ENCODE results near the gene ZNF385D.

Gene ZNF385D

GRCh38 chr3:21647961-21648360, 103.0 kb downstream of the ZNF385D start:
- no peak overlapping the region for H3K27ac ChIP-seq
- TF ChIP-seq Cebpa-rat (IDR thresholded peaks at IDR 0.05): no peak
- H3K9ac ChIP-seq: no peak overlapping the region
- no peaks in the 10 kb centered on the region for H3K4me1 ChIP-seq
- H3K36me3 ChIP-seq: peaks cover 0 to 28% (median 12%) of the 10 kb centered on the region in 11 experiments; a peak in 9 of 22 replicates
- no peak overlapping the region for H3K4me3 ChIP-seq
- H4K20me1 ChIP-seq: no peaks in the 10 kb centered on the region; a peak in 1 of 22 replicates
- H3K27me3 ChIP-seq: no peaks in the 10 kb centered on the region
- H3K4me2 ChIP-seq: no peak overlapping the region
- H3K9me3 ChIP-seq (replicated peaks in 1 of 11): peaks cover 0 to 10% (median 0%) of the 10 kb centered on the region in 11 experiments; a peak in 8 of 22 replicates

DNA sequence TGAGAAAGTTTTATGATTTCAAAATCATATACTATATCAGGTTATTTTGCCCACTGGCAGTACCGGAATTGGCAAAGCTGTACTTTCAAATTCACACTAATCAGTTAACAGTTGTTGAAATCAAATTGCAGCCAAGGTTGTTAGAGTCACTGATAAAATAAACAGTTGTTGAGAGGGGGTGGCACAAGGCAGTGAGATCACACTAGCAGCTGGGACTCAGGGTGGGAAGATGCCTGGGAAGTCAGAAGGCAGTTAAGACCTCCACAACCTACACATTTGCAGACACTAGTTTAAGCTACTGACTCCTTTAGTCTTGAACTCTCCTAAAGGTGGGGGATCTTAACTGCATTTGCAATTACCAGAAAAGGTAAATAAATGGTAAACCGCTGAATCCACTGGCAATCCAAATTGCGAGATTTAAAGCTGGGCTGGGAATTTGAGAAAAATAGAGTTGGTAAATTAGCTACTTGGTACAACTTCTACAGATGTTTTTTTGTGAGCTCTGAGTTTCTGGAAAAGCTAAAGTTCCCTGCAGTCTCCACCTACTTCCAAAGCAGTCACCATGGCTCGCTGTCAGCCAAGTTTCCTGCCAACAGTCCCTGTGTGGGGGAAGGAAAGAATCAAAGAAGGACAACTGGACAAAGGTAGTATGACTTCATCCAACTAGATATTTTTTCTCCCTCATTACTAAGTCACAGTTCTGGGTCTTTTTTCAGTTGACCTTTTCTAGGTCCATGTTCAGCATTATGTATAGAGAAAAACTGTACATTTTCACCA, 105.7 kb downstream of the ZNF385D start:
- no peaks in the 10 kb centered on the region; a peak in 1 of 22 replicates for H4K20me1 ChIP-seq
- H3K9ac ChIP-seq: no peak overlapping the region
- H3K4me1 ChIP-seq: no peaks in the 10 kb centered on the region
- H3K27ac ChIP-seq: no peak overlapping the region
- no peaks in the 10 kb centered on the region for H3K27me3 ChIP-seq
- TF ChIP-seq Cebpa-rat (IDR thresholded peaks at IDR 0.05): no peak
- H3K9me3 ChIP-seq (replicated peaks in 1 of 11): peaks cover 0 to 24% (median 14%) of the 10 kb centered on the region in 11 experiments; a peak in 15 of 22 replicates
- H3K4me3 ChIP-seq: no peak overlapping the region
- H3K4me2 ChIP-seq: no peak overlapping the region
- peaks cover 0 to 48% (median 23%) of the 10 kb centered on the region in 11 experiments; a peak in 17 of 22 replicates for H3K36me3 ChIP-seq

GRCh38 chr3:21644268-21644667, 106.7 kb downstream of the ZNF385D start:
- no peaks in the 10 kb centered on the region for H3K27me3 ChIP-seq
- no peak overlapping the region for H3K4me2 ChIP-seq
- H3K4me3 ChIP-seq: no peak overlapping the region
- TF ChIP-seq Cebpa-rat (IDR thresholded peaks at IDR 0.05): no peak
- no peaks in the 10 kb centered on the region for H3K4me1 ChIP-seq
- H3K36me3 ChIP-seq: peaks cover 0 to 52% (median 27%) of the 10 kb centered on the region in 11 experiments; a peak in 17 of 22 replicates
- H3K9ac ChIP-seq: no peak overlapping the region
- H3K27ac ChIP-seq: no peak overlapping the region
- H4K20me1 ChIP-seq: no peaks in the 10 kb centered on the region; a peak in 1 of 22 replicates
- peaks cover 0 to 29% (median 14%) of the 10 kb centered on the region in 11 experiments; a peak in 15 of 22 replicates for H3K9me3 ChIP-seq (replicated peaks in 1 of 11)

GRCh38 chr3:21643752-21644151, 107.3 kb downstream of the ZNF385D start:
- H3K27ac ChIP-seq: no peak overlapping the region
- H3K9me3 ChIP-seq (replicated peaks in 1 of 11): peaks cover 0 to 26% (median 14%) of the 10 kb centered on the region in 11 experiments; a peak in 15 of 22 replicates
- no peaks in the 10 kb centered on the region for H3K27me3 ChIP-seq
- H3K4me2 ChIP-seq: no peak overlapping the region
- no peak overlapping the region for H3K9ac ChIP-seq
- no peak overlapping the region for H3K4me3 ChIP-seq
- no peaks in the 10 kb centered on the region; a peak in 1 of 22 replicates for H4K20me1 ChIP-seq
- peaks cover 0 to 49% (median 27%) of the 10 kb centered on the region in 11 experiments; a peak in 17 of 22 replicates for H3K36me3 ChIP-seq
- TF ChIP-seq Cebpa-rat (IDR thresholded peaks at IDR 0.05): no peak
- no peaks in the 10 kb centered on the region for H3K4me1 ChIP-seq

DNA sequence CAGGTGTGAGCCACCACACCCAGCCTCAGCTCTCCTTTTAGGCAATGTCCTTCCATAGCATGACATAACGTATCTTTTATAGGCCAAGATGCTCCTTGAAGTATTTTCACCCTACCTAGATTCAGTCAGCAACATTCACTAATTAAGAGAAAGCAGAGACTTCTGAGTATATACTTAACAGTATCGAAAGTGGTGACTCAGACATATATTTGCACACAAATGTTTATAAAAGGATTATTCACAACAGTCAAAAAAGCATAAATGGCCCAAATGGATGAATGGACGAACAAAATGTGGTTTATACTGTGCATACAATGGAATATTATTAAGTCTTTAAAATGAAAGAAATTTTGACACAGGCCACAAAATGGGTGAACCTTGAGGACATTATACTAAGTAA, 108.6 kb downstream of the ZNF385D start:
- Histone ChIP-seq H3K4me3 (no peak overlapping the region), H3K4me2 (no peak overlapping the region), H4K20me1 (no peaks in the 10 kb centered on the region; a peak in 1 of 22 replicates), H3K4me1 (no peaks in the 10 kb centered on the region), H3K36me3 (peaks cover 0 to 39% (median 22%) of the 10 kb centered on the region in 11 experiments; a peak in 16 of 22 replicates), H3K27me3 (no peaks in the 10 kb centered on the region), H3K27ac (no peak overlapping the region), H3K9ac (no peak overlapping the region), H3K9me3 (replicated peaks in 1 of 11) (peaks cover 0 to 21% (median 13%) of the 10 kb centered on the region in 11 experiments; a peak in 14 of 22 replicates)
- TF ChIP-seq Cebpa-rat (IDR thresholded peaks at IDR 0.05): no peak

DNA sequence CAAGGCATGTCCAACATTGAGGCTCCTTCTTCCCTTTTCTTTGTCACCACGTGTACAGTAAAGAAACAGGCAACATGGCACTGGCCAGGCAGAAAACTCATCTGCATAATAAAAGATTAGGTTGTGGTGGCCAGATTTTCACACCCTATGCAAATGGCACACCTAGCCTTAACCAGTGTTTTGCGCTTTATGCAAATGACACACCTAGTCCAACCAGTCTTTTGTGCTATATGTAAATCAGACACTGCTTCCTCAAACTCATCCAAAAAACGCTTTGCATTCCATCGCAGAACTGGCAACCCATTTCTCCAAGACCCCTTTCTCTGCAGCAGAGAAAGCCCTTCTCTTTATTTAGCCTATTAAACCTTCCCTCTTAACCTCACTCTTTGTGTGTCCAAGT, 109.1 kb downstream of the ZNF385D start:
- H4K20me1 ChIP-seq: no peaks in the 10 kb centered on the region; a peak in 1 of 22 replicates
- no peak overlapping the region for H3K4me3 ChIP-seq
- no peak overlapping the region for H3K9ac ChIP-seq
- H3K4me2 ChIP-seq: no peak overlapping the region
- no peak for TF ChIP-seq Cebpa-rat (IDR thresholded peaks at IDR 0.05)
- no peak overlapping the region for H3K27ac ChIP-seq
- peaks cover 0 to 39% (median 22%) of the 10 kb centered on the region in 11 experiments; a peak in 16 of 22 replicates for H3K36me3 ChIP-seq
- H3K4me1 ChIP-seq: no peaks in the 10 kb centered on the region
- no peaks in the 10 kb centered on the region for H3K27me3 ChIP-seq
- peaks cover 0 to 21% (median 13%) of the 10 kb centered on the region in 11 experiments; a peak in 14 of 22 replicates for H3K9me3 ChIP-seq (replicated peaks in 1 of 11)

DNA sequence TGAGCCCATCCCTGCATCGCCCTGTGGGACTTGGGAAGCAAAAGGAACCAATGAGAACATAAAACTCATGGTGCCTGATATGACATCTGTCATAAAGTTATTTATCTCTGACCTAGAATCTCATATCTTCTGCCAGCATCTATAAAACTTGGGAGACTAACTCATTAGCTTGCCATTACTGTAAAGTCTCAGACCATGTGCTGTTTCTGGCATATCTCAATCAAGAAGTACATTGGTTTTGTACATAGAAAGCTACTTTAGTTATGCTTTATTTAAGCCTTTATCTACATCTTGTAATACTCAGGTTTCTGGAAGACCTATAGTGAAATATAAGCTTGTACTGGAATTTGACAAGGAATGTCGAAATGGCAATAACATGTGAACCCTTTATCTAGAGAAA, 112.5 kb downstream of the ZNF385D start:
- no peak for TF ChIP-seq Cebpa-rat (IDR thresholded peaks at IDR 0.05)

DNA sequence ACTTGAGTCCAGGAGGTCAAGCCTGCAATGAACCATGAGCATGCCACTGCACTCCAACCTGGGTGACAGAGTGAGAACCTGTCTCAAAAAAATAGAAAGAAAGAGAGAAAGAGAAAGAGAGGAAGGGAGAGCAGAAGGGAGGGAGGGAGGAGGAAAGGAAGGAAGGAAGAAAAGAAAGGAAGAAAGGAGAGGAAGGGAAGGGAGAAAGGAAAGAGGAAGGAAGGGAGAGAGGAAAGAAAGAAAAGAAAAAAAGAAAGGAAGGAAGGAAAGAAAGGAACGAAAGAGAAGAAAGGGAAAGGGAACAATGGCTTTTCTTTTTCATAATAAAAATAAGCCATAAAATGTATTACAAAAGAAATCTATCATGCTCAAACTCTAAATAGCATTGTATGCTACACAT, 116.9 kb downstream of the ZNF385D start:
- Histone ChIP-seq H3K27ac (no peak overlapping the region), H3K9ac (no peak overlapping the region), H3K4me1 (no peaks in the 10 kb centered on the region; a peak in 1 of 20 replicates), H3K27me3 (no peaks in the 10 kb centered on the region), H4K20me1 (no peaks in the 10 kb centered on the region), H3K36me3 (peaks cover 0 to 4% (median 0%) of the 10 kb centered on the region in 11 experiments; a peak in 1 of 22 replicates), H3K4me2 (no peak overlapping the region), H3K4me3 (no peak overlapping the region), H3K9me3 (replicated peaks in 1 of 11) (0 out of 22 replicates have a peak, but pooled peaks cover 0 to 3% (median 0%) of the 10 kb centered on the region in 11 experiments)
- TF ChIP-seq Cebpa-rat (IDR thresholded peaks at IDR 0.05): no peak

More for the DNA sequence above, 112.5 kb downstream of the ZNF385D start:
- H4K20me1 ChIP-seq: no peaks in the 10 kb centered on the region; a peak in 1 of 22 replicates
- no peaks in the 10 kb centered on the region for H3K27me3 ChIP-seq
- H3K9me3 ChIP-seq (replicated peaks in 1 of 11): peaks cover 0 to 21% (median 13%) of the 10 kb centered on the region in 11 experiments; a peak in 14 of 22 replicates
- no peak overlapping the region for H3K4me3 ChIP-seq
- H3K4me1 ChIP-seq: no peaks in the 10 kb centered on the region; a peak in 1 of 20 replicates
- no peak overlapping the region for H3K27ac ChIP-seq
- H3K4me2 ChIP-seq: no peak overlapping the region
- no peak overlapping the region for H3K9ac ChIP-seq
- H3K36me3 ChIP-seq: peaks cover 0 to 29% (median 13%) of the 10 kb centered on the region in 11 experiments; a peak in 14 of 22 replicates

DNA sequence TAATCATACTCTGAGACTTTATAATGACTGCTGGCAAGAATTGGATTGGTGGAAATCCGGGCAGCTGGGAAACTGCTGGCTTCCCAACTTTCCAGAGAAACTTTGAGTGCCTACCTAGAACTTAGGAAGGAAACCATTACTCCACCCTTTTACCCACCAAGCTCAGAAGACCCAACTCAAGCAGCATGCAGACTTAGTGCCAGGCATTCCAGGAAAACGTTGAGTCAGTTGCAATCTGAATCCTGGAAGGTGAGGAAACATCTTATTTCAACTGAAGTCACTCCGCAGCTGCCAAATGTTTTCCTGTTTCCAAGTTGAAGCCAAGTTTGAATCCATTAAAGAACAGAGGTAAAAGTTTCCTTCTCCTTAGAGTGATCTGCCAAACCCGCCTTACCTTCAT, 126.5 kb downstream of the ZNF385D start:
- Histone ChIP-seq H3K9ac (no peak overlapping the region), H3K36me3 (peaks cover 0 to 15% (median 0%) of the 10 kb centered on the region in 11 experiments; a peak in 3 of 22 replicates), H3K27ac (no peak overlapping the region), H3K9me3 (replicated peaks in 1 of 11) (no peaks in the 10 kb centered on the region), H3K4me2 (no peak overlapping the region), H3K4me3 (no peak overlapping the region), H3K4me1 (peaks cover 0 to 13% (median 2%) of the 10 kb centered on the region in 10 experiments; a peak in 5 of 20 replicates), H3K27me3 (no peaks in the 10 kb centered on the region), H4K20me1 (no peaks in the 10 kb centered on the region)
- no peak for TF ChIP-seq Cebpa-rat (IDR thresholded peaks at IDR 0.05)
